HG02642 (cell line): ENCODE results near the gene SERPINH1.
"Not testable (repeated sequence)": the region's sequence is repeated elsewhere in the genome, so short reads cannot be mapped to it uniquely, and the experiment has no call there.

Experiments used
- ATAC-seq: cut with Tn5 transposase; IDR thresholded peaks from one replicate; pipeline ENCODE4 v1.9.1; 2021; ENCODE audit warnings: mild to moderate bottlenecking; ENCODE audit not compliant: unreplicated experiment, poor library complexity

Gene SERPINH1

GRCh38 chr11:75570559-75571139 lies 8.6 kb downstream of the SERPINH1 start:
- no peak for ATAC-seq

GRCh38 chr11:75571625-75572024 lies 9.6 kb downstream of the SERPINH1 start:
- ATAC-seq: no peak

GRCh38 chr11:75572744-75573143 lies 10.7 kb downstream of the SERPINH1 start:
- ATAC-seq: no peak

- no peak for ATAC-seq
Observed at GRCh38 chr11:75574698-75575602, 12.9 kb downstream of the SERPINH1 start.

- ATAC-seq: no peak
Observed at GRCh38 chr11:75576017-75576416, 14.0 kb downstream of the SERPINH1 start.

- peak; percentile 51 for ATAC-seq
Observed at GRCh38 chr11:75576499-75576918, 14.5 kb downstream of the SERPINH1 start.

- ATAC-seq: no peak
Observed at GRCh38 chr11:75577207-75577606, 15.2 kb downstream of the SERPINH1 start.

GRCh38 chr11:75578977-75579376 lies 16.9 kb downstream of the SERPINH1 start:
- ATAC-seq: no peak

- ATAC-seq: no peak
Observed at GRCh38 chr11:75579841-75580240, 17.8 kb downstream of the SERPINH1 start.

GRCh38 chr11:75582506-75582894 lies 20.4 kb downstream of the SERPINH1 start:
- no peak for ATAC-seq

GRCh38 chr11:75582895-75583717 lies 21.1 kb downstream of the SERPINH1 start:
- peak; percentile 83 for ATAC-seq

GRCh38 chr11:75583718-75584658 lies 21.9 kb downstream of the SERPINH1 start:
- peak; percentile 19 for ATAC-seq

- ATAC-seq: not testable (repeated sequence)
Observed at GRCh38 chr11:75584659-75585292, 22.7 kb downstream of the SERPINH1 start.

- ATAC-seq: no peak
Observed at GRCh38 chr11:75585293-75585670, 23.2 kb downstream of the SERPINH1 start.

GRCh38 chr11:75586395-75586794 lies 24.3 kb downstream of the SERPINH1 start:
- ATAC-seq: no peak

GRCh38 chr11:75588051-75588481 lies 26.0 kb downstream of the SERPINH1 start:
- no peak for ATAC-seq

GRCh38 chr11:75589051-75589450 lies 27.0 kb downstream of the SERPINH1 start:
- ATAC-seq: no peak

- ATAC-seq: no peak
Observed at GRCh38 chr11:75589933-75590332, 27.9 kb downstream of the SERPINH1 start.

- ATAC-seq: no peak
Observed at GRCh38 chr11:75591371-75591770, 29.3 kb downstream of the SERPINH1 start.
